Lower leg skin (tissue), 3 donors: ENCODE measurements around the gene NFYC.

ENCODE experiments used
- POLR2A ChIP-seq, 2 donors: fragments of 450-650 bp; IDR thresholded peaks; one replicate each; pipeline ENCODE4 v1.6.1; 2016 to 2017; ENCODE audit warnings: antibody characterized with exemption in 2 of 2, mild to moderate bottlenecking in 1 of 2, moderate library complexity in 1 of 2
- TF ChIP-seq, protein P1 (sequence below), 3 donors: fragments of 450-650 bp; IDR thresholded peaks; one replicate each; pipeline ENCODE4 v1.5.1; 2016; ENCODE audit warnings: antibody characterized with exemption in 3 of 3, mild to moderate bottlenecking in 3 of 3, moderate library complexity in 2 of 3

DNA sequence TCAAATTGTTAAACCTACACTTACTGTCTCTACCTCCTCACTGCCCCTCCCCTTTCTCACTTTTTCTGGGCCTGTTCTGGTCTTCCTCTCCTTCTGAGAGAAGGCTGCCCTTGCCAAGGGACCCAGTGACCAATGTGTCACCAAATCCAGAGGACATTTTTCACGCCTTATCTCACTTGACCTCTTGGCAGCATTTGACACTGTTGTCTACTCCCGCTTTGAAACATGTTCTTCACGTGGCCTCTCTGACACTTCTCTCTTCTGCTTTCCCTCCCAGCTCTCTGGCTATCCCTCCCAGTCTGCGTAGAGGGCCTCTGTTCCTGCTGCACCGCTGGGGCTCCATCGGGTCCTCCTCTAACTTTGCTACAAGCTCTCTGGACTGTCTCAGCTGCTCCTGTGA is 117.4 kb downstream of the NFYC start:
- TF ChIP-seq, protein P1, sequence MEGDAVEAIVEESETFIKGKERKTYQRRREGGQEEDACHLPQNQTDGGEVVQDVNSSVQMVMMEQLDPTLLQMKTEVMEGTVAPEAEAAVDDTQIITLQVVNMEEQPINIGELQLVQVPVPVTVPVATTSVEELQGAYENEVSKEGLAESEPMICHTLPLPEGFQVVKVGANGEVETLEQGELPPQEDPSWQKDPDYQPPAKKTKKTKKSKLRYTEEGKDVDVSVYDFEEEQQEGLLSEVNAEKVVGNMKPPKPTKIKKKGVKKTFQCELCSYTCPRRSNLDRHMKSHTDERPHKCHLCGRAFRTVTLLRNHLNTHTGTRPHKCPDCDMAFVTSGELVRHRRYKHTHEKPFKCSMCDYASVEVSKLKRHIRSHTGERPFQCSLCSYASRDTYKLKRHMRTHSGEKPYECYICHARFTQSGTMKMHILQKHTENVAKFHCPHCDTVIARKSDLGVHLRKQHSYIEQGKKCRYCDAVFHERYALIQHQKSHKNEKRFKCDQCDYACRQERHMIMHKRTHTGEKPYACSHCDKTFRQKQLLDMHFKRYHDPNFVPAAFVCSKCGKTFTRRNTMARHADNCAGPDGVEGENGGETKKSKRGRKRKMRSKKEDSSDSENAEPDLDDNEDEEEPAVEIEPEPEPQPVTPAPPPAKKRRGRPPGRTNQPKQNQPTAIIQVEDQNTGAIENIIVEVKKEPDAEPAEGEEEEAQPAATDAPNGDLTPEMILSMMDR (IDR thresholded peaks at IDR 0.05): no peak
- TF ChIP-seq POLR2A (IDR thresholded peaks at IDR 0.05): no peak
